Thoracic aorta (tissue), 2 donors: ENCODE results near the gene FLOT2. TPM values are rescaled to one million over a fixed set of nuclear protein-coding genes. Genes with fewer than 3 reads are reported as not detected.
"Not testable (repeated sequence)": the region's sequence is repeated elsewhere in the genome, so short reads cannot be mapped to it uniquely, and the experiment has no call there.

Source experiments
- ATAC-seq: fragments of 150-250 bp; one replicate; pipeline ENCODE4 v1.8.0; 2017; ENCODE audit warnings: low read depth; ENCODE audit not compliant: insufficient number of reproducible peaks, low FRiP score
- DNase-seq: peaks from one replicate; pipeline ENCODE4 v3.0.0-alpha.2; 2020; ENCODE audit warnings: low spot score
- H3K27ac ChIP-seq, 2 donors: fragments of 200-600 bp; sonication (generic); 1 replicate in 1 of 2; 2 replicates in 1 of 2; pipeline ENCODE4 v1.5.1; 2016; ENCODE audit warnings: mild to moderate bottlenecking in 2 of 2, moderate library complexity in 2 of 2
- H3K27me3 ChIP-seq: fragments of 200-600 bp; sonication (generic); replicated peaks from 2 replicates; pipeline ENCODE4 v1.6.0; 2016; ENCODE audit warnings: mild to moderate bottlenecking; ENCODE audit not compliant: insufficient read depth
- H3K36me3 ChIP-seq: fragments of 200-600 bp; sonication (generic); one replicate; pipeline ENCODE4 v1.5.1; 2016
- H3K4me1 ChIP-seq, 2 donors: fragments of 200-600 bp; sonication (generic); 1 replicate in 1 of 2; 2 replicates in 1 of 2; pipeline versions ENCODE4 v1.5.1 to v1.6.0; 2016; ENCODE audit warnings: low read depth in 2 of 2, mild to moderate bottlenecking in 1 of 2; ENCODE audit not compliant: control insufficient read depth in 1 of 2
- H3K4me3 ChIP-seq: fragments of 200-600 bp; sonication (generic); 2 replicates; pipeline ENCODE4 v1.5.1; 2016; ENCODE audit warnings: mild to moderate bottlenecking
- H3K9me3 ChIP-seq: fragments of 200-600 bp; sonication (generic); 2 replicates; pipeline ENCODE4 v1.5.1; 2016
- total RNA-seq, 2 donors: library from RNA; depleted of rRNA; stranded (reverse); fragments of >200 nt; gene quantifications; one replicate each; pipeline versions ENCODE4 v1.1.0 to v1.2.3, GENCODE V29; 2016
- TF ChIP-seq, protein P1 (sequence below): fragments of 200-600 bp; sonication (generic); IDR thresholded peaks from one replicate; pipeline ENCODE4 v1.5.1; 2019; ENCODE audit warnings: antibody characterized with exemption

FLOT2 gene
- total RNA-seq, 2 donors from 2014 or later = 71.3 to 92.1 TPM

DNA sequence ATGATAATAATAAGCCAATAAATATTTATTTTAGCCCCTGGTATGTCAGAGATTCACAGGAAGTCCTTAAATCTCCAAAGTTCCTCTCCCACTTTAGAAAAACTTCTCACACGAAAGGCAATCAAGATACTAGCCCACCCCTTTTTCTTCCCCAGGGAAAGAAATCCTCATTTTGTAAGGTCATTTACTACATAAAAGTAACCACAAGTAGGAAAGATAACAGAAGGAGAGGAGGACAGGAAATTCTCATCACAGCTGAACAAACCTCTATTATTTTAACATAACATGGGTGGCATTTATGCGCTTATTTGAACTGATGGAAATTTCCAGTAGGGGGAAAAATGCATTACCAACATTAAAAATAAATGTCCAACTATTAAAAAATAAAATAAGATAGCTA lies 58.3 kb downstream of the FLOT2 start:
- TF ChIP-seq, protein P1, sequence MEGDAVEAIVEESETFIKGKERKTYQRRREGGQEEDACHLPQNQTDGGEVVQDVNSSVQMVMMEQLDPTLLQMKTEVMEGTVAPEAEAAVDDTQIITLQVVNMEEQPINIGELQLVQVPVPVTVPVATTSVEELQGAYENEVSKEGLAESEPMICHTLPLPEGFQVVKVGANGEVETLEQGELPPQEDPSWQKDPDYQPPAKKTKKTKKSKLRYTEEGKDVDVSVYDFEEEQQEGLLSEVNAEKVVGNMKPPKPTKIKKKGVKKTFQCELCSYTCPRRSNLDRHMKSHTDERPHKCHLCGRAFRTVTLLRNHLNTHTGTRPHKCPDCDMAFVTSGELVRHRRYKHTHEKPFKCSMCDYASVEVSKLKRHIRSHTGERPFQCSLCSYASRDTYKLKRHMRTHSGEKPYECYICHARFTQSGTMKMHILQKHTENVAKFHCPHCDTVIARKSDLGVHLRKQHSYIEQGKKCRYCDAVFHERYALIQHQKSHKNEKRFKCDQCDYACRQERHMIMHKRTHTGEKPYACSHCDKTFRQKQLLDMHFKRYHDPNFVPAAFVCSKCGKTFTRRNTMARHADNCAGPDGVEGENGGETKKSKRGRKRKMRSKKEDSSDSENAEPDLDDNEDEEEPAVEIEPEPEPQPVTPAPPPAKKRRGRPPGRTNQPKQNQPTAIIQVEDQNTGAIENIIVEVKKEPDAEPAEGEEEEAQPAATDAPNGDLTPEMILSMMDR = no peak
- no peaks in the 10 kb centered on the region for H3K9me3 ChIP-seq
- H3K27me3 ChIP-seq = no peaks in the 10 kb centered on the region
- H3K27ac ChIP-seq = no peak overlapping the region
- H3K36me3 ChIP-seq = no peaks in the 10 kb centered on the region
- no peak for ATAC-seq
- DNase-seq = no peak
- peaks cover 5 to 7% of the 10 kb centered on the region in 2 donors for H3K4me1 ChIP-seq
- H3K4me3 ChIP-seq = no peak overlapping the region

DNA sequence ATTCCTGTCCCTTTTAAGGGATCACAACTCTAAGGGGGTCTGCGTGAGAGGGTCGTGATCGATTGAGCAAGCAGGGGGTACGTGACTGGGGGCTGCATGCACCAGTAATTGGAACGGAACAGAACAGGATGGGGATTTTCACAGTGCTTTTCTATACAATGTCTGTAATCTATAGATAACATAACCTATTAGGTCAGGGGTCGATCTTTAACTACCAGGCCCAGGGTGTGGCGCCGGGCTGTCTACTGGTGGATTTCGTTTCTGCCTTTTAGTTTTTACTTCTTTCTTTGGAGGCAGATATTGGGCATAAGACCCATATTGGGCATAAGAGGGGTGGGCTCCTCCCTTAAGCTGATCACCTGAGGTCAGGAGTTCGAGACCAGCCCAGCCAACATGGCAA lies 61.0 kb downstream of the FLOT2 start:
- DNase-seq, H3K4me3 ChIP-seq, H3K27ac ChIP-seq, H3K4me1 ChIP-seq, ATAC-seq, H3K36me3 ChIP-seq, H3K9me3 ChIP-seq, H3K27me3 ChIP-seq: not testable (repeated sequence)

DNA sequence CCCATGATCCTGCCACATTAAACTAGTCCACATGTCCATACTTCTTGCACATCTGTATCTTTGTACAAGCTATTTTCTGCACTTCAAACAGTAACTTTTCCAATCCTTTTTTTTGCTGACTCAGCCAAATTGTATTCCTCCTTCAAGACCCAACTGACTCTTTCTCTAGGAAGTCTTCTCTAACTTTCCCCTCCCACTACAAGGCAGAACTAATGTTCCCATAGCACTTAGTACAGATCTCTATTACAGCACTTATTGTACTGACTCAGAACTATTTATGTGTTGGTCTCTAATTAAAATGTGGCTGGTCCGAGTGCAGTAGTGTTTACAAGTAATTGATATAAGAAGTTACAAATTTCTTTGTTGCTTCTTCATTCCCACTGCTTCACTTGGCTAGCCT lies 63.1 kb downstream of the FLOT2 start:
- ATAC-seq = no peak
- no peak for DNase-seq
- TF ChIP-seq, protein P1 = no peak
- Histone ChIP-seq H3K27me3 (no peaks in the 10 kb centered on the region), H3K4me1 (no peaks in the 10 kb centered on the region), H3K27ac (no peak overlapping the region), H3K4me3 (no peak overlapping the region), H3K36me3 (no peaks in the 10 kb centered on the region), H3K9me3 (no peaks in the 10 kb centered on the region)

Other genes starting within 250 kb of the FLOT2 start
- gene SDF2, start 235.8 kb downstream of the FLOT2 start, total RNA-seq = 10 to 100 TPM; 52.3 to 53.1 TPM
- gene SUPT6H, start 235.5 kb downstream of the FLOT2 start, total RNA-seq = 100 to 1,000 TPM in 1 of 2 donors, 10 to 100 TPM in 1; 45.6 to 133 TPM
- gene PROCA1, start 185.8 kb downstream of the FLOT2 start, total RNA-seq = 1 to 10 TPM; 1.1 to 1.8 TPM
- 100 to 1,000 TPM; 288 to 381 TPM for gene RAB34, start 179.9 kb downstream of the FLOT2 start, total RNA-seq
- gene RPL23A, start 177.7 kb downstream of the FLOT2 start, total RNA-seq = 100 to 1,000 TPM; 279 to 387 TPM
- 1 to 10 TPM in 1 of 2 donors, not detected in 1; 1.9 TPM for gene TLCD1, start 171.5 kb downstream of the FLOT2 start, total RNA-seq
- 1 to 10 TPM; 1.5 to 2.2 TPM for gene NEK8, start 168.9 kb downstream of the FLOT2 start, total RNA-seq
- 10 to 100 TPM in 1 of 2 donors, 1 to 10 TPM in 1; 9.9 to 22.4 TPM for gene TRAF4, start 153.7 kb downstream of the FLOT2 start, total RNA-seq
- gene FAM222B, start 54.9 kb downstream of the FLOT2 start, total RNA-seq = 10 to 100 TPM; 19.9 to 23.4 TPM
- 10 to 100 TPM; 30.6 to 34.6 TPM for gene ERAL1, start 42.7 kb downstream of the FLOT2 start, total RNA-seq
- gene DHRS13, start 5.3 kb upstream of the FLOT2 start, total RNA-seq = 10 to 100 TPM in 1 of 2 donors, 1 to 10 TPM in 1; 3.7 to 12.2 TPM
- 10 to 100 TPM; 46.4 to 99.4 TPM for gene PHF12, start 53.8 kb upstream of the FLOT2 start, total RNA-seq
- not detected for gene SEZ6, start 108.3 kb upstream of the FLOT2 start, total RNA-seq
- gene PIPOX, start 145.4 kb upstream of the FLOT2 start, total RNA-seq = 1 to 10 TPM; 4.3 to 7.8 TPM